Activated CD4-positive, alpha-beta memory T cell treated with anti-CD3 and anti-CD28 coated beads for 36 hours (primary cell): ENCODE results near the gene ASZ1. TPM values are rescaled to one million over a fixed set of nuclear protein-coding genes. Genes with fewer than 3 reads are reported as not detected.
"Not testable (repeated sequence)": the region's sequence is repeated elsewhere in the genome, so short reads cannot be mapped to it uniquely, and the experiment has no call there.

ENCODE experiments used
- CTCF ChIA-PET: fragments of 350-600 bp; sonication (Branson Sonifier 250); formaldehyde crosslinking; loops from one replicate; lab custom pipeline; 2021; ENCODE audit warnings: antibody characterized with exemption, inconsistent platforms; lab: Charles Lee
- POLR2A ChIA-PET: fragments of 350-600 bp; sonication (Branson Sonifier 250); formaldehyde crosslinking; loops from one replicate; lab custom pipeline; 2021; ENCODE audit warnings: antibody characterized with exemption; lab: Charles Lee
- DNase-seq: peaks from one replicate; pipeline ENCODE4 v3.0.0-alpha.2; 2020
- H3K27ac Mint-ChIP-seq: one replicate; pipeline ENCODE4 v1.8.0; 2021; ENCODE audit warnings: mixed read lengths
- H3K27me3 Mint-ChIP-seq: one replicate; pipeline ENCODE4 v1.8.0; 2021; ENCODE audit warnings: mixed read lengths
- H3K36me3 Mint-ChIP-seq: one replicate; pipeline ENCODE4 v1.8.0; 2021; ENCODE audit warnings: mixed read lengths
- H3K4me1 Mint-ChIP-seq: one replicate; pipeline ENCODE4 v1.8.0; 2021; ENCODE audit warnings: low read depth, mixed read lengths
- H3K4me3 Mint-ChIP-seq: one replicate; pipeline ENCODE4 v1.8.0; 2021; ENCODE audit warnings: mild to moderate bottlenecking, mixed read lengths
- H3K9me3 Mint-ChIP-seq: one replicate; pipeline ENCODE4 v1.8.0; 2021; ENCODE audit warnings: mixed read lengths
- intact Hi-C: fragments of 100-400 bp; cut with micrococcal nuclease; formaldehyde crosslinking; loops from one replicate; pipeline ENCODE4 v1.15.1; 2023
- total RNA-seq, 2 experiments: library from RNA; stranded (reverse); gene quantifications; one replicate each; pipeline ENCODE4 v1.2.3, GENCODE V29; 2021

ASZ1 gene
- total RNA-seq, 2 experiments from 2014 or later = not detected

- Mint-ChIP-seq H3K27ac (no peak overlapping the region), H3K4me1 (peaks cover 9% of the 10 kb centered on the region), H3K4me3 (no peak overlapping the region), H3K9me3 (no peaks in the 10 kb centered on the region), H3K27me3 (peaks cover 5% of the 10 kb centered on the region), H3K36me3 (no peaks in the 10 kb centered on the region)
- POLR2A ChIA-PET = no interaction called here
- CTCF ChIA-PET = no interaction called here
- intact Hi-C loops = loop anchor here (1.0 kb wide), 1 partner anchor 11 kb away; no protein-coding TSS in a partner anchor
- DNase-seq = no peak
These were observed 8.3 kb upstream of the ASZ1 start for GRCh38 chr7:117435475-117436043.

- Mint-ChIP-seq H3K4me3 (no peak overlapping the region), H3K36me3 (no peaks in the 10 kb centered on the region)
These were observed 3.0 kb downstream of the ASZ1 start for GRCh38 chr7:117424090-117424829.

GRCh38 chr7:117414591-117414990 lies 12.7 kb downstream of the ASZ1 start:
- DNase-seq = not testable (repeated sequence)

More at GRCh38 chr7:117424090-117424829, 3.0 kb downstream of the ASZ1 start:
- DNase-seq = no peak
- H3K27me3 Mint-ChIP-seq = no peaks in the 10 kb centered on the region
- H3K9me3 Mint-ChIP-seq = no peaks in the 10 kb centered on the region
- ChIA-PET POLR2A (no interaction called here), CTCF (interaction anchor here (1.1 kb wide), 1 partner anchor 211 kb away, joined by 4 read pairs; no protein-coding TSS in a partner anchor)
- no peak overlapping the region for H3K27ac Mint-ChIP-seq
- intact Hi-C loops = loop anchor here (1.0 kb wide), 1 partner anchor 11 kb away; no protein-coding TSS in a partner anchor
- H3K4me1 Mint-ChIP-seq = no peaks in the 10 kb centered on the region

GRCh38 chr7:117412946-117413559 lies 14.2 kb downstream of the ASZ1 start:
- no peaks in the 10 kb centered on the region for H3K4me1 Mint-ChIP-seq
- no peaks in the 10 kb centered on the region for H3K36me3 Mint-ChIP-seq
- no peak overlapping the region for H3K4me3 Mint-ChIP-seq
- intact Hi-C loops = no loop called here
- no peaks in the 10 kb centered on the region for H3K9me3 Mint-ChIP-seq
- ChIA-PET POLR2A (no interaction called here), CTCF (no interaction called here)
- H3K27ac Mint-ChIP-seq = no peak overlapping the region
- no peak for DNase-seq
- no peaks in the 10 kb centered on the region for H3K27me3 Mint-ChIP-seq

More at GRCh38 chr7:117414591-117414990, 12.7 kb downstream of the ASZ1 start:
- POLR2A ChIA-PET, H3K4me3 Mint-ChIP-seq, H3K27me3 Mint-ChIP-seq, H3K9me3 Mint-ChIP-seq, H3K36me3 Mint-ChIP-seq, CTCF ChIA-PET, H3K27ac Mint-ChIP-seq, H3K4me1 Mint-ChIP-seq, intact Hi-C loops: not testable (repeated sequence)

- no peaks in the 10 kb centered on the region for H3K9me3 Mint-ChIP-seq
These were observed 14.9 kb downstream of the ASZ1 start for GRCh38 chr7:117412390-117412789.

GRCh38 chr7:117411539-117411938 lies 15.8 kb downstream of the ASZ1 start:
- no peaks in the 10 kb centered on the region for H3K9me3 Mint-ChIP-seq
- no peaks in the 10 kb centered on the region for H3K27me3 Mint-ChIP-seq
- DNase-seq = no peak
- POLR2A ChIA-PET = no interaction called here
- intact Hi-C loops = no loop called here
- H3K36me3 Mint-ChIP-seq = no peaks in the 10 kb centered on the region
- no peaks in the 10 kb centered on the region for H3K4me1 Mint-ChIP-seq
- H3K4me3 Mint-ChIP-seq = no peak overlapping the region
- CTCF ChIA-PET = no interaction called here
- no peak overlapping the region for H3K27ac Mint-ChIP-seq

More at GRCh38 chr7:117412390-117412789, 14.9 kb downstream of the ASZ1 start:
- no peak overlapping the region for H3K4me3 Mint-ChIP-seq
- no peak for DNase-seq
- no peaks in the 10 kb centered on the region for H3K27me3 Mint-ChIP-seq
- CTCF ChIA-PET = no interaction called here
- intact Hi-C loops = no loop called here
- no peaks in the 10 kb centered on the region for H3K4me1 Mint-ChIP-seq
- POLR2A ChIA-PET = no interaction called here
- H3K36me3 Mint-ChIP-seq = no peaks in the 10 kb centered on the region
- H3K27ac Mint-ChIP-seq = no peak overlapping the region

- ChIA-PET POLR2A (no interaction called here), CTCF (no interaction called here)
- intact Hi-C loops = no loop called here
- Mint-ChIP-seq H3K27ac (no peak overlapping the region), H3K27me3 (no peaks in the 10 kb centered on the region), H3K36me3 (no peaks in the 10 kb centered on the region), H3K4me1 (no peaks in the 10 kb centered on the region), H3K4me3 (no peak overlapping the region), H3K9me3 (no peaks in the 10 kb centered on the region)
- DNase-seq = no peak
These were observed 18.5 kb downstream of the ASZ1 start for GRCh38 chr7:117408831-117409230.

GRCh38 chr7:117405519-117405918 lies 21.8 kb downstream of the ASZ1 start:
- intact Hi-C loops = no loop called here
- Mint-ChIP-seq H3K27ac (no peak overlapping the region), H3K27me3 (no peaks in the 10 kb centered on the region), H3K4me1 (no peaks in the 10 kb centered on the region), H3K9me3 (no peaks in the 10 kb centered on the region), H3K4me3 (no peak overlapping the region), H3K36me3 (no peaks in the 10 kb centered on the region)
- DNase-seq = no peak
- ChIA-PET CTCF (no interaction called here), POLR2A (no interaction called here)

GRCh38 chr7:117403737-117404136 lies 23.6 kb downstream of the ASZ1 start:
- no peaks in the 10 kb centered on the region for H3K9me3 Mint-ChIP-seq
- H3K27me3 Mint-ChIP-seq = no peaks in the 10 kb centered on the region
- H3K27ac Mint-ChIP-seq = no peak overlapping the region
- intact Hi-C loops = no loop called here
- no peaks in the 10 kb centered on the region for H3K36me3 Mint-ChIP-seq
- CTCF ChIA-PET = no interaction called here
- H3K4me3 Mint-ChIP-seq = no peak overlapping the region
- DNase-seq = no peak
- no peaks in the 10 kb centered on the region for H3K4me1 Mint-ChIP-seq
- POLR2A ChIA-PET = no interaction called here

GRCh38 chr7:117402109-117402508 lies 25.2 kb downstream of the ASZ1 start:
- ChIA-PET CTCF (interaction anchor here (0.7 kb wide), 1 partner anchor 62 kb away, joined by 3 read pairs; no protein-coding TSS in a partner anchor), POLR2A (no interaction called here)
- Mint-ChIP-seq H3K36me3 (no peaks in the 10 kb centered on the region), H3K27me3 (no peaks in the 10 kb centered on the region), H3K4me3 (no peak overlapping the region), H3K9me3 (no peaks in the 10 kb centered on the region), H3K27ac (no peak overlapping the region), H3K4me1 (no peaks in the 10 kb centered on the region)
- no peak for DNase-seq
- intact Hi-C loops = no loop called here

GRCh38 chr7:117401293-117402002 lies 25.8 kb downstream of the ASZ1 start:
- ChIA-PET CTCF (interaction anchor here (0.7 kb wide), 1 partner anchor 61 kb away, joined by 3 read pairs; no protein-coding TSS in a partner anchor), POLR2A (no interaction called here)
- no peaks in the 10 kb centered on the region for H3K36me3 Mint-ChIP-seq
- H3K27ac Mint-ChIP-seq = no peak overlapping the region
- H3K4me1 Mint-ChIP-seq = no peaks in the 10 kb centered on the region
- intact Hi-C loops = loop anchor here (2.0 kb wide), 1 partner anchor 751 kb away; no protein-coding TSS in a partner anchor
- no peak for DNase-seq
- no peak overlapping the region for H3K4me3 Mint-ChIP-seq
- no peaks in the 10 kb centered on the region for H3K9me3 Mint-ChIP-seq
- no peaks in the 10 kb centered on the region for H3K27me3 Mint-ChIP-seq
